Hepatocyte (in vitro differentiated cells): ENCODE measurements around the gene AK1. TPM values are rescaled to one million over a fixed set of nuclear protein-coding genes. Genes with fewer than 3 reads are reported as not detected.

Experiments used
- DNase-seq: peaks from one replicate; pipeline ENCODE4 v3.0.0-alpha.2; 2016; ENCODE audit warnings: low spot score
- H2AFZ ChIP-seq: fragments of 200-600 bp; sonication (generic); 2 replicates; pipeline ENCODE4 v1.6.0; 2016; ENCODE audit warnings: antibody characterized with exemption, mild to moderate bottlenecking
- H3K27ac ChIP-seq: fragments of 200-600 bp; sonication (generic); 2 replicates; pipeline ENCODE4 v1.5.1; 2016; ENCODE audit warnings: mild to moderate bottlenecking
- H3K27me3 ChIP-seq: fragments of 200-600 bp; sonication (generic); 2 replicates; pipeline ENCODE4 v1.6.1; 2016
- H3K36me3 ChIP-seq: fragments of 200-600 bp; sonication (generic); replicated peaks from 2 replicates; pipeline ENCODE4 v1.5.1; 2016; ENCODE audit warnings: low read depth; ENCODE audit not compliant: insufficient read depth
- H3K4me1 ChIP-seq: fragments of 200-600 bp; sonication (generic); 2 replicates; pipeline ENCODE4 v1.5.1; 2016; ENCODE audit warnings: mild to moderate bottlenecking, moderate library complexity; ENCODE audit not compliant: insufficient read depth
- H3K4me2 ChIP-seq: fragments of 200-600 bp; sonication (generic); 2 replicates; pipeline ENCODE4 v1.6.0; 2016
- H3K4me3 ChIP-seq: fragments of 200-600 bp; sonication (generic); 2 replicates; pipeline ENCODE4 v1.5.1; 2016; ENCODE audit warnings: mild to moderate bottlenecking
- H3K79me2 ChIP-seq: fragments of 200-600 bp; sonication (generic); 2 replicates; pipeline ENCODE4 v1.6.0; 2017; ENCODE audit warnings: mild to moderate bottlenecking
- H3K9me2 ChIP-seq: fragments of 200-600 bp; sonication (generic); replicated peaks from 2 replicates; pipeline ENCODE4 v1.6.0; 2017; ENCODE audit warnings: mild to moderate bottlenecking; ENCODE audit not compliant: insufficient read depth
- H3K9me3 ChIP-seq: fragments of 200-600 bp; sonication (generic); 2 replicates; pipeline ENCODE4 v1.5.1; 2016; ENCODE audit warnings: low read depth, mild to moderate bottlenecking
- H4K20me1 ChIP-seq: fragments of 200-600 bp; sonication (generic); 2 replicates; pipeline ENCODE4 v1.6.0; 2016; ENCODE audit warnings: mild to moderate bottlenecking; ENCODE audit not compliant: insufficient read depth, poor library complexity, severe bottlenecking
- CTCF ChIP-seq: fragments of 200-600 bp; sonication (generic); IDR thresholded peaks from 2 replicates; pipeline ENCODE4 v1.5.1; 2016; ENCODE audit warnings: antibody characterized with exemption, mild to moderate bottlenecking; ENCODE audit not compliant: poor library complexity
- EZH2 ChIP-seq: fragments of 200-600 bp; sonication (generic); IDR thresholded peaks from 2 replicates; pipeline ENCODE4 v1.6.1; 2016; ENCODE audit warnings: antibody characterized with exemption, mild to moderate bottlenecking, borderline replicate concordance
- EZH2phosphoT487 ChIP-seq: fragments of 200-600 bp; sonication (generic); IDR thresholded peaks from one replicate; pipeline ENCODE4 v1.6.1; 2018; ENCODE audit warnings: antibody characterized with exemption, mild to moderate bottlenecking, low read depth, moderate library complexity; ENCODE audit not compliant: unreplicated experiment, severe bottlenecking
- WGBS: methylation state at CpG from one replicate; pipeline ENCODE4 v1.1.6; 2016; ENCODE audit warnings: low lambda C conversion rate; ENCODE audit errors: missing lambda C conversion rate; 5-methylcytosine and 5-hydroxymethylcytosine counted together
- polyA plus RNA-seq: library from polyadenylated mRNA; unstranded; fragments of >200 nt; fragmentation: Nextera tagmentation; extraction: Ambion mirVana; gene quantifications from 2 replicates; pipeline ENCODE4 v1.2.1, GENCODE V29; 2016
- total RNA-seq: library from RNA; depleted of rRNA; stranded (reverse); fragments of >200 nt; gene quantifications from 2 replicates; pipeline ENCODE4 v1.2.3, GENCODE V29; 2014

The AK1 gene
- total and polyA plus RNA-seq, 2 experiments from 2014 or later, result 28.3 to 91.3 TPM

- H3K4me2 ChIP-seq, result no peak overlapping the region
- H3K27ac ChIP-seq, result no peak overlapping the region
- TF ChIP-seq CTCF (no peak), EZH2phosphoT487 (no peak), EZH2 (no peak)
- H3K36me3 ChIP-seq, result no peaks in the 10 kb centered on the region
- no peaks in the 10 kb centered on the region for H3K79me2 ChIP-seq
- H4K20me1 ChIP-seq, result no peaks in the 10 kb centered on the region
- peaks cover 24% of the 10 kb centered on the region for H3K4me1 ChIP-seq
- no peaks in the 10 kb centered on the region for H3K9me2 ChIP-seq
- no peak overlapping the region for H3K4me3 ChIP-seq
- H2AFZ ChIP-seq, result no peak overlapping the region
- DNase-seq, result no peak
- no peaks in the 10 kb centered on the region for H3K27me3 ChIP-seq
- 95% methylated on average over 11 of the region's 11 CpGs for WGBS
- no peaks in the 10 kb centered on the region for H3K9me3 ChIP-seq
Observed at GRCh38 chr9:127860779-127861178, 16.7 kb downstream of the AK1 start.

- Histone ChIP-seq H2AFZ (no peak overlapping the region), H3K9me2 (no peaks in the 10 kb centered on the region), H3K4me1 (peaks cover 19% of the 10 kb centered on the region), H3K27me3 (no peaks in the 10 kb centered on the region), H3K4me2 (no peak overlapping the region), H3K4me3 (no peak overlapping the region), H3K79me2 (no peaks in the 10 kb centered on the region), H3K27ac (peak overlapping the region; percentile 16), H4K20me1 (no peaks in the 10 kb centered on the region), H3K9me3 (no peaks in the 10 kb centered on the region), H3K36me3 (no peaks in the 10 kb centered on the region)
- TF ChIP-seq CTCF (no peak), EZH2 (no peak), EZH2phosphoT487 (no peak)
- WGBS, result 53% methylated on average over 8 of the region's 8 CpGs
- no peak for DNase-seq
Observed at GRCh38 chr9:127860260-127860659, 17.2 kb downstream of the AK1 start.

- WGBS, result 54% methylated on average over 12 of the region's 12 CpGs
- Histone ChIP-seq H3K4me2 (no peak overlapping the region), H2AFZ (no peak overlapping the region)
Observed at GRCh38 chr9:127858041-127858512, 19.4 kb downstream of the AK1 start.

More at GRCh38 chr9:127858041-127858512, 19.4 kb downstream of the AK1 start:
- Histone ChIP-seq H4K20me1 (no peaks in the 10 kb centered on the region), H3K79me2 (no peaks in the 10 kb centered on the region), H3K4me1 (peaks cover 18% of the 10 kb centered on the region), H3K4me3 (no peak overlapping the region), H3K9me2 (no peaks in the 10 kb centered on the region), H3K36me3 (no peaks in the 10 kb centered on the region), H3K27ac (peak overlapping the region; percentile 25), H3K9me3 (no peaks in the 10 kb centered on the region), H3K27me3 (no peaks in the 10 kb centered on the region)
- TF ChIP-seq CTCF (no peak), EZH2phosphoT487 (no peak), EZH2 (no peak)
- DNase-seq, result no peak
